Activated CD8-positive, alpha-beta T cell treated with anti-CD3 and anti-CD28 coated beads, Interleukin-2, amount 10 ng/mL, durations not matched to agents 7 days and 5 days (primary cell): ENCODE data around the gene COPS2. TPM values are rescaled to one million over a fixed set of nuclear protein-coding genes. Genes with fewer than 3 reads are reported as not detected.
A peak's percentile ranks its signal among the peaks of the same experiment; 100 is the strongest.
"Not testable (repeated sequence)": the region's sequence is repeated elsewhere in the genome, so short reads cannot be mapped to it uniquely, and the experiment has no call there.

Source experiments
- ATAC-seq: fragments of 150-1000 bp; cut with Tn5 transposase; one replicate; pipeline ENCODE4 v1.10.0; 2021; ENCODE audit warnings: moderate library complexity
- CTCF ChIA-PET: fragments of 350-600 bp; sonication (Branson Sonifier 250); formaldehyde crosslinking; loops from one replicate; lab custom pipeline; 2021; ENCODE audit warnings: antibody characterized with exemption; lab: Charles Lee
- POLR2A ChIA-PET: fragments of 350-600 bp; sonication (Branson Sonifier 250); formaldehyde crosslinking; loops from one replicate; lab custom pipeline; 2021; ENCODE audit warnings: antibody characterized with exemption; lab: Charles Lee
- DNase-seq: peaks from one replicate; pipeline ENCODE4 v3.0.0-alpha.2; 2020
- H3K27ac Mint-ChIP-seq: one replicate; pipeline ENCODE4 v1.8.0; 2021; ENCODE audit warnings: mild to moderate bottlenecking, mixed read lengths
- H3K27me3 Mint-ChIP-seq: one replicate; pipeline ENCODE4 v1.8.0; 2021; ENCODE audit warnings: low read depth, mixed read lengths
- H3K36me3 Mint-ChIP-seq: one replicate; pipeline ENCODE4 v1.8.0; 2021; ENCODE audit warnings: low read depth, mixed read lengths
- H3K4me1 Mint-ChIP-seq: one replicate; pipeline ENCODE4 v1.8.0; 2021; ENCODE audit warnings: low read depth, mixed read lengths
- H3K4me3 Mint-ChIP-seq: one replicate; pipeline ENCODE4 v1.8.0; 2021; ENCODE audit warnings: mild to moderate bottlenecking, mixed read lengths
- H3K9me3 Mint-ChIP-seq: one replicate; pipeline ENCODE4 v1.8.0; 2022; ENCODE audit warnings: mixed read lengths; ENCODE audit not compliant: insufficient read depth
- total RNA-seq, 2 experiments: library from RNA; stranded (reverse); gene quantifications; one replicate each; pipeline ENCODE4 v1.2.3, GENCODE V29; 2021

Gene COPS2
- total RNA-seq: 10 to 100 TPM; 55.8 to 56.8 TPM

DNA sequence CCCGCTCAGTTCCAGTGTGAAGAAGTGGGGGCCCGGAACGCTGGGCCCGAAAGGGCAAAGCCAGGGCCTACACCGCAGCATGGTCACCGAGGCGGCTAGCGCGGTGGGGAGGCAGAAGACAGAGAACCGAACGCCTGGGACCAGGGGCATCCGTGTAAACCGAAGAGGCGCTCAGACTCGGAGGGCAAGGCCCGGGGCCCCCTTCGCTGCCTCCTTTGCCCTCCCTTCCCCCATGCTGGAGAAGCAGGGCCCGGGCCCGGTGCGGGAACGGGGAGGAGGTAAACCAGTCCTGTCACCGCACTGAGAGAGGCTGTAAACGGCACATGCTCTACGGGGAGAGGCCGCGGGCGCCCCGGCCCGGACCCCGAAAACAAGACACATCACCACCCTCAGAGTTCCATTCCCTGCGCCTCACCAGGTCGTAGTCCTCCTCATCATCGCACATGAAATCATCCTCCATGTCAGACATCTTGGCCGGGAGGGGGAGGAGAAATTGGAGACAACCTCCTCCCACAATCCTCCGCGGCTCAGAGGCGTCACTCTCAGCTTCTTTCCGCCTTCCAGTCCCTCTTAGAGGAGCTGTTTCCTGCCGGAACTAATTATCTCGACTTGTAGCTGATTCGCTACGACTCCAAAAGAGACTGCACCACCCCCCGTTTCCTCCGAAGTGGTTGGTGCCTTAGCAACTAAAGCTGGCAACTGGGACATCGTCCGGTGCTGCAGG lies at the start of gene COPS2:
Gene COPS2, minus strand, starts transcription at position 490 of the 724 bp plus-strand sequence. Its CDS starts 21 bp downstream, at position 469.
- H3K9me3 Mint-ChIP-seq: no peaks in the 10 kb centered on the region
- H3K27ac Mint-ChIP-seq: peak within 1 kb of the TSS; percentile 99
- peak within 1 kb of the TSS; percentile 99 for H3K4me3 Mint-ChIP-seq
- peaks cover 17% of the 10 kb centered on the region for H3K36me3 Mint-ChIP-seq
- ChIA-PET CTCF (interaction anchor here (0.7 to 2.4 kb wide), 10 partner anchors 10 to 823 kb away, joined by 3 to 14 read pairs (median 4); partner anchors contain the start of genes EID1, FGF7 and GALK2), POLR2A (interaction anchor here (0.5 to 2.6 kb wide), 13 partner anchors 9 to 1199 kb away, joined by 3 to 27 read pairs (median 4); partner anchors contain the start of genes CEP152, EID1, GALK2 and SECISBP2L)
- DNase-seq: peak; percentile 97
- H3K27me3 Mint-ChIP-seq: no peaks in the 10 kb centered on the region
- peak; percentile 94 for ATAC-seq
- H3K4me1 Mint-ChIP-seq: peaks cover 43% of the 10 kb centered on the region

DNA sequence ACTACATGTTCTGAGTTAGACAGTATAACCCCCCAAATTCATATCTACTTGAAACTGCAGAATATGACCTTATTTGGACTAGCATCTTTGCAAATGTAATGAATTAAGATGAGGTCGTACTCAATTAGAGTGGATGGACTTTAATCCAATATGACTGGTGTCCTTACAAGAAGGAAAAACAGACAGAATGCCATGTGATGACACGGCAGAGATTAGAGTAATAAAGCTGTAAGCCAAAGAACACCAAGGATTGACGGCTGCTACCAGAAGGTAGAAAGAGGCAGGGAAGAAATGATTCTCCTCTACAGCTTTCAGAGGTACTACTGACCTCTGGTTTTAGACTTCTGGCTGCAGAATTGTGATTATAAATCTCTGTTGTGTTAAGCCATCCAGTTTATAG lies 44.9 kb upstream of the COPS2 start:
- ATAC-seq (no peak), DNase-seq (no peak)
- H3K36me3 Mint-ChIP-seq: peaks cover 36% of the 10 kb centered on the region
- H3K4me3 Mint-ChIP-seq: no peak overlapping the region
- peaks cover 9% of the 10 kb centered on the region for H3K9me3 Mint-ChIP-seq
- no peak overlapping the region for H3K27ac Mint-ChIP-seq
- peaks cover 3% of the 10 kb centered on the region for H3K4me1 Mint-ChIP-seq
- CTCF ChIA-PET: no interaction called here
- POLR2A ChIA-PET: no interaction called here
- H3K27me3 Mint-ChIP-seq: no peaks in the 10 kb centered on the region

DNA sequence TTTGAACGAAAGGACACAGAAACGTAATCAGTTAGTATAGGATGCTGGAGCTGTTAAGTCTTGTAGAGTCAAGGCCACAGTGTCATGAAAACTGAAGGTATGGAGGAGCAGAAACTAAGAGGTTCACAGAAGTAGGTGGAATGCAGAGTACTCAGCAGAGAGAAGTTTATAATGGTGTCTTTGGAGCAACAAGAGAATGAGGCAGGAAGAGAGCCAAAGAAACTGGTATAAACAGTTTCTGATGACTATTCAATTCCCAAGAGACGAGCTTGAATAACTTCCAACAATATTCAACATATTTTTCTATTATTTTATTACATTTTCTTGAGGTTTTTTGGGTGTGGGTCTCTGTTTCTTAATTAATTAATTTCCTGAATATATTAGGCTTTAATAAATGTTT lies 44.3 kb upstream of the COPS2 start:
- Mint-ChIP-seq H3K4me1 (peaks cover 3% of the 10 kb centered on the region), H3K9me3 (peaks cover 5% of the 10 kb centered on the region), H3K27ac (no peak overlapping the region), H3K4me3 (no peak overlapping the region), H3K36me3 (peaks cover 29% of the 10 kb centered on the region), H3K27me3 (no peaks in the 10 kb centered on the region)
- CTCF ChIA-PET: no interaction called here
- no peak for ATAC-seq
- no peak for DNase-seq
- POLR2A ChIA-PET: no interaction called here

GRCh38 chr15:49196856-49197255 lies 41.5 kb upstream of the COPS2 start:
- DNase-seq (no peak), ATAC-seq (no peak)
- peaks cover 7% of the 10 kb centered on the region for H3K36me3 Mint-ChIP-seq
- CTCF ChIA-PET: interaction anchor here (0.8 to 1.1 kb wide), 2 partner anchors 10 to 51 kb away, joined by 3 read pairs; no protein-coding TSS in a partner anchor
- H3K27ac Mint-ChIP-seq: no peak overlapping the region
- no peaks in the 10 kb centered on the region for H3K9me3 Mint-ChIP-seq
- H3K4me3 Mint-ChIP-seq: no peak overlapping the region
- POLR2A ChIA-PET: no interaction called here
- H3K27me3 Mint-ChIP-seq: no peaks in the 10 kb centered on the region
- peaks cover 3% of the 10 kb centered on the region for H3K4me1 Mint-ChIP-seq

GRCh38 chr15:49191892-49192291 lies 36.5 kb upstream of the COPS2 start:
- no peaks in the 10 kb centered on the region for H3K9me3 Mint-ChIP-seq
- ChIA-PET CTCF (no interaction called here), POLR2A (no interaction called here)
- H3K27ac Mint-ChIP-seq: no peak overlapping the region
- peaks cover 3% of the 10 kb centered on the region for H3K36me3 Mint-ChIP-seq
- H3K27me3 Mint-ChIP-seq: no peaks in the 10 kb centered on the region
- no peak overlapping the region for H3K4me3 Mint-ChIP-seq
- DNase-seq (no peak), ATAC-seq (no peak)
- peaks cover 3% of the 10 kb centered on the region for H3K4me1 Mint-ChIP-seq

GRCh38 chr15:49190586-49190985 lies 35.2 kb upstream of the COPS2 start:
- ChIA-PET POLR2A (no interaction called here), CTCF (no interaction called here)
- Mint-ChIP-seq H3K36me3 (peaks cover 9% of the 10 kb centered on the region), H3K27me3 (no peaks in the 10 kb centered on the region), H3K4me1 (peaks cover 6% of the 10 kb centered on the region), H3K4me3 (no peak overlapping the region), H3K9me3 (no peaks in the 10 kb centered on the region), H3K27ac (no peak overlapping the region)
- no peak for DNase-seq
- ATAC-seq: no peak

DNA sequence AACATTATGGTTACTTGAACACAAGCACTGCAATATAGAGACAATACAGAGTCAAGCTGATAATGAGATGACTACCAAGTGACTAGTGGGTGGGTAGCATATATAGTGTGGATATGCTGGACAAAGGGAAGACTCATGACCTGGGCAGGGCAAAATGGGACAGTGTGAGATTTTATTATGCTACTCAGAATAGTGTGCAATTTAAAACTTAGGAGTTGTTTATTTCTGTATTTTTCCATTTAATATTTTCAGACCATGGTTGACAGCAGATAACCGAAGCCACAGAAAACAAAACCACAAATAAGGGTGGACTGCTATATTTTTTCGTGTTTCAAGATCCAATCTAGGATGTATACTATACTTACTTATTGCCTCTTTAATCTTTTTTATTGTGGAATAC lies 34.2 kb upstream of the COPS2 start:
- Mint-ChIP-seq H3K36me3 (peaks cover 13% of the 10 kb centered on the region), H3K9me3 (no peaks in the 10 kb centered on the region), H3K4me3 (no peak overlapping the region), H3K27ac (no peak overlapping the region), H3K27me3 (no peaks in the 10 kb centered on the region), H3K4me1 (peaks cover 8% of the 10 kb centered on the region)
- CTCF ChIA-PET: no interaction called here
- DNase-seq: no peak
- no peak for ATAC-seq
- POLR2A ChIA-PET: no interaction called here

DNA sequence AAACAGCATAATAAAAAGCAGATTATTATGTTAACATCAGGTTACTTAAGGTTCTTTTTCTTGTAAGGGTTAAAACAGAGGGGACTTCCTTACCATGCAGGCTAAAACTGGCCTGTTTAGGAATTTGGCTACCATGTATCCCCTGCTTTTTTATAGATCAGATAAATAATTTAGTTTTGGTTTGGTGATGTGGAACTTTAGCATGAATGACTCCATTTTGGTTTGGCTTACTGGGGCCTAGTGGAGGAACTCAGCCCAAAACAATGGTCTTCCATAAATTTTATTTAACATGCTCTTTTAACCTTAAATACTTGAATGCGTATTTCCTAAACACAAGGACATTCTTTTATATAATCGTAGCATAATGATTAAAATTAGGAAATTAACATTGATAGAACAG lies 33.5 kb upstream of the COPS2 start:
- POLR2A ChIA-PET: no interaction called here
- Mint-ChIP-seq H3K9me3 (no peaks in the 10 kb centered on the region), H3K4me1 (peaks cover 12% of the 10 kb centered on the region), H3K4me3 (no peak overlapping the region), H3K36me3 (peaks cover 17% of the 10 kb centered on the region), H3K27me3 (no peaks in the 10 kb centered on the region), H3K27ac (no peak overlapping the region)
- CTCF ChIA-PET: interaction anchor here (0.9 kb wide), 1 partner anchor 46 kb away, joined by 3 read pairs; no protein-coding TSS in a partner anchor
- DNase-seq: no peak
- no peak for ATAC-seq

DNA sequence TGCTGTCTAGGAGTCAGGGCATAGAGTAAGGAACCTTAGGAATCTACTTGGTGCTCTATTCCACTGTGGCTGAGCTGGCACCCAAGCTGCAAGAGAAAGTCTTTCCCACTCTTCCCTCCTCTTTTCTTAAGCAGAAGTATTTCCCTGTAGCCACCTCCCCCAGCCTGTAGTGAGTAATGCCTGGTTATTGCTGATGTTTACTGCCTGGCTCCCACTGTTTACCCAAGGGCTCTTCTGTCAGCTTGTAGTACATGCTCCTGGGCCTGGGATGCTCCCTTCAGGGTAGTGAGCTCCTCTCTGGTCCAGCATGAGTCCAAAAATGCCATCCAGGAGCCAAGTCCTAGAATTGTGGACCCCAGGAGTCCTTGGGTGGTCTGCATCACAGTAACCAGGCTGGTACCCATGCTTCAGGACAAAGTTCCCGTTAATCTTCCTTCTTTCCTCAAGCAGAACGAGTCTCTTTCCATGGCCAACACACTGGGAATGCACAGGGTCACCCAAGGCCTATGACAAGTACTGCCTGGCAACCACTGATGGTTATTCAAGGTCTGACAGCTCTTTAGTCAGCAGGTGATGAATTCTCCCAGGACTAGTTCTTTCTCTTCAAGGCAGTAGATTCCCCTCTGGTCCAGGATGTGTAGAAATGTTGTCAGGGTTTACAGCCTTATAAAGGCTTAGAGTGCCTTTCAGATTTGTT lies 32.3 kb upstream of the COPS2 start:
- ChIA-PET CTCF (no interaction called here), POLR2A (no interaction called here)
- H3K9me3 Mint-ChIP-seq: no peaks in the 10 kb centered on the region
- no peak for DNase-seq
- no peaks in the 10 kb centered on the region for H3K27me3 Mint-ChIP-seq
- no peak for ATAC-seq
- H3K27ac Mint-ChIP-seq: no peak overlapping the region
- peaks cover 19% of the 10 kb centered on the region for H3K36me3 Mint-ChIP-seq
- H3K4me1 Mint-ChIP-seq: peaks cover 12% of the 10 kb centered on the region
- no peak overlapping the region for H3K4me3 Mint-ChIP-seq

- CTCF ChIA-PET: no interaction called here
Measured at GRCh38 chr15:49185473-49185872, 30.1 kb upstream of the COPS2 start.

GRCh38 chr15:49183741-49184140 lies 28.3 kb upstream of the COPS2 start:
- Mint-ChIP-seq H3K4me1 (peaks cover 12% of the 10 kb centered on the region), H3K36me3 (peaks cover 24% of the 10 kb centered on the region)
- H3K9me3 Mint-ChIP-seq, H3K4me3 Mint-ChIP-seq, H3K27ac Mint-ChIP-seq, CTCF ChIA-PET, POLR2A ChIA-PET, ATAC-seq, H3K27me3 Mint-ChIP-seq, DNase-seq: not testable (repeated sequence)

More at GRCh38 chr15:49185473-49185872, 30.1 kb upstream of the COPS2 start:
- no peak overlapping the region for H3K4me3 Mint-ChIP-seq
- no peaks in the 10 kb centered on the region for H3K27me3 Mint-ChIP-seq
- POLR2A ChIA-PET: no interaction called here
- H3K9me3 Mint-ChIP-seq: no peaks in the 10 kb centered on the region
- DNase-seq: no peak
- no peak for ATAC-seq
- peaks cover 24% of the 10 kb centered on the region for H3K36me3 Mint-ChIP-seq
- H3K4me1 Mint-ChIP-seq: peaks cover 12% of the 10 kb centered on the region
- no peak overlapping the region for H3K27ac Mint-ChIP-seq

DNA sequence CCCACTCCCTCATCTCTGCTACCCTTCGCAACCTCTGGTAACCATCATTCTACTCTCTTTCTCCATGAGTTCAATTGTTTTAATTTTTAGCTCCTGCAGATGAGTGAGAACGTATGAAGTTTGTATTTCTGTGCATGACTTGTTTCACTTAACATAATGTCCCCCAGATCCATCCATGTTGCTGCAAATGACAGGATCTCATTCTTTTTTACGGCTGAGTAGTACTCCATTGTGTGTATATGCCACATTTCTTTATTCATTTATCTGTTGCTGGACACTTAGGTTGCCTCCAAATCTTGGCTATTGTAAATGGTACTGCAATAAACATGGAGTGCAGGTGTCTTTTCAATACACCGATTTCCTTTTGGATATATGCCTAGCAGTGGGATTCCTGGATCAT lies 26.7 kb upstream of the COPS2 start:
- Mint-ChIP-seq H3K4me1 (peaks cover 12% of the 10 kb centered on the region), H3K27me3 (no peaks in the 10 kb centered on the region), H3K4me3 (no peak overlapping the region), H3K36me3 (peaks cover 25% of the 10 kb centered on the region), H3K9me3 (no peaks in the 10 kb centered on the region), H3K27ac (no peak overlapping the region)
- CTCF ChIA-PET: no interaction called here
- DNase-seq: no peak
- ATAC-seq: no peak
- POLR2A ChIA-PET: no interaction called here
